ENCODE results near the gene MAPT. TPM values are rescaled to one million over a fixed set of nuclear protein-coding genes. Genes with fewer than 3 reads are reported as not detected.

The MAPT gene
- polyA plus RNA-seq, 1 donor = 8.2 TPM

DNA sequence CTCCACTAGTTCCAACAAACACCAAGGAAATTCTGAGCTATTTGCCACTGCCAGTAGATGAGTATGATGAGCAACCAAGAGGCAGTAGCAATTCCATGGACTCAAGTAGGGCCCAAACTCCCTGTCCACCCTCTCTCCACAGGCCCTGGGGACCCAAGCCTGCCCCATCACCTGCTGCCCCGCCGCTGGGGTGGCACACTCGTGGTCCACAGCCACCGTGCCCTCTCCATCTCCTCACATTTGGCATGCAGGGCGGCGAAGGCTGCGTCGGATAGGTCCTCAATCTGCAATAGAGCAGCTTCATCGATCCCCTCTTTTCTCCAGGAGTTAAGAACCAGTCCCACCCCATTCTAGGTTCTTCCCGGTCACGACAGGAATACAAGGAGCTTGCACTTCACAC is 138.6 kb downstream of the MAPT start:
- no peak for DNase-seq

DNA sequence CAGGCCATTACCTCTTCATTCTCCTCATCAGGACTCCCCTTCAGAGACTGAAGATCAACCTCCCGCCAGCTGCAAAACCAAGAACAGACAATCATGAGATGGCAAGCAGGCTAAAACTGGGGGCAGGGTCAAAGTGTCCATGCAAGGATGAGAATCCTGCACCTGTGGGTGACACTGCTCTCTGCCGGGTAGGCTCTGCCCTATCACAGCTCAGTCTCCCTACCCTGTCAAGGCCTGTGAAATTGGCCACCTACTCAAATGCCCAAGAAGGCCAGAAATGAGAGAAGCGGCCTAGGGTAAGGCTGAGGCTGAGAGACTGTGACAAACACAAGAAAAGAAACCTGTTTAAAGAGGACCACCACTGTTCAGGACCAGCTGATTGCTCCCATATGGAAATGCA is 139.0 kb downstream of the MAPT start:
- no peak for DNase-seq

DNA sequence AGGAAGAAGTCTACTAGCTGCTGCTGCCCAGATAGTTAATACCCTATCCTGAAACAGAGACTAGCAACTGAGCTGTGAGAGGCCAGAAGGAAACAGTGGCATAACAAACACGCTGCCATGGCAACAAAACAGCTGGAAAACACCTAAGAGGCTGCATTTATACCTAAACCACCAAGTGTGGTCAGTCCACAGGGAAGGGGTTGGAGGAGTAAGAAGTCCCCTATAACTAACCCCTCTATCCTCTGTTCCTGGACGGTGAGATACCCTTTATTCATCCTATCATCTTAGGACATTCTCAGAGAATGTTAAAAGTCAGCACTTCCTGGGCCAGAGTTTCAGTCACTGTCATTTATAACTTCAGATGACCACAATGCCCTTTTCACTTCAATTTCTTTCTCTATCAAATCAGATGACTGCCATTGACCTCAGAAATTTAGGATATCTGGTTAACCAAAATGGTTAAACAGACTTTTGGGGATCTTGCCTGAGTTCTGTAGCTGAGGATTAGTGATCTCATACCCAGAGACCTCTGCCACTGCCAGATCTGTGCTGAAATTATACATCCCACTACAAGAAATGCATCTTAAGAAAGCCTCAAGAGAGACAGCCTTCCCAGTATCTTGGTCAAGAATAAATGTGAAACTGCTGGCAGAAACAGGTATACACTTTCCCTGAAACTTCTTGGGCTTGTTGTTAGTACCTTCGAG is 140.9 kb downstream of the MAPT start:
- no peak for DNase-seq

GRCh38 chr17:46036491-46036890 is 142.1 kb downstream of the MAPT start:
- no peak for DNase-seq

GRCh38 chr17:46037722-46038255 is 143.4 kb downstream of the MAPT start:
- no peak for DNase-seq

- DNase-seq = no peak
These were observed 144.1 kb downstream of the MAPT start for GRCh38 chr17:46038414-46038813.

- DNase-seq = no peak
These were observed 144.6 kb downstream of the MAPT start for GRCh38 chr17:46038937-46039336.

DNA sequence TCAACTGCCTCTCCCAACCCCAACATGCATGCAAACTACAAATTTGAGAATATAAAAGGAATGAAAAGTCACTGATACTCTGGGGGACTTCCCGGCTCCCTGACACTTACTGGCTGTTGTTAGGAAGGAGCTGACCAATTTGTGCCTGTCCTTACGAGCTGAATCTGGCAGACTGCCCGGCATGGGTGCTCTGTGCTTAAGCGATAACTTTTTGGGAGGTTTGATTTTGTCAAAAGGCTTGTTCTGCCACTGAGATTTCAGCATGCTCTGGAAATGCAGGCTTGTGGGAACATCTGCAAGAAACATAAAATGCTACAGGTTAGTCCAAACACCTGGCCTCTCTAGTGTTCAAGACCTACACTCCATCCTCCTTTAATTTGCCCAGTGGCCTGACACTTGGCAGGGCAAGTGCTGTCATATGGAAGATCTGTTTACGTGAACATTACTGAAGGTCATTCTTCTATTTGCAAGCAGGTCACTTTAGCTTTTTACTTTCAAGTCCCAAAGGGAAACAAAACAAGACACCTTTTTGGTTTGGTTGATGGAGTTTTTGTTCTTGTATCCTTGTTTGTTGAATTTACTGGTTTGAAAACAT is 145.3 kb downstream of the MAPT start:
- no peak for DNase-seq

GRCh38 chr17:46042246-46042645 is 147.9 kb downstream of the MAPT start:
- DNase-seq = no peak

- no peak for DNase-seq
These were observed 148.6 kb downstream of the MAPT start for GRCh38 chr17:46042925-46043324.

- no peak for DNase-seq
These were observed 149.3 kb downstream of the MAPT start for GRCh38 chr17:46043606-46044005.

DNA sequence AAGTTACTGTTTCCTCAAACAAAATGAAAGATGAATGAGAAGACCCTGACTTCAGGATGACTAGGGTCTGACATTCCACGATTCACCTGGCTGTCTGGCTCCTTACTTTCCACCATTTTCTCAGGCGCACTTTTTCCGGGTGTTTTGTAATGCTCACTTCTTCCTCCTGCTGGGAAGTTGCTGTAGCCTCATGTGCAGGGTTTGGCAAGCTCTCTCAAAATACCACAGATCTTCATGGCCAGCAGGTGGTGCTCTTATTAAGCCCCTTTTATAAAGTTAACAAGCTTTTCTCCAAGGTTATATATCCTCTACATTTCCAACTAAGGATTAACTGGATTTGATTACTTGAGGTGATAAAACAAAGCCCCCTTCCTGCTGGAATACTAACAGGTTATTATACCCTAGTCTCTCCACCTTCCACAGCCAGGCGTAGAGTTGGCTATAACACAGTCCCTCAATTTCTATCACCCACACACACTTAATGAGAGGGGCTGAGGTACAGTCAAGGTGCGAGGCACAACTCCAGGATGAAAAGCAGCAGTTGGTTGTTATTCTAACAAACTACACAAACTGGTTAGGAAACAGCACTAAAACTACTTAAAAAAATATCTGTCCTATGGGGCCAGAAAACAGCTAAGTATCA is 150.1 kb downstream of the MAPT start:
- DNase-seq = peak; percentile 79

GRCh38 chr17:46044989-46045388 is 150.6 kb downstream of the MAPT start:
- no peak for DNase-seq

- no peak for DNase-seq
These were observed 151.3 kb downstream of the MAPT start for GRCh38 chr17:46045639-46046038.

DNA sequence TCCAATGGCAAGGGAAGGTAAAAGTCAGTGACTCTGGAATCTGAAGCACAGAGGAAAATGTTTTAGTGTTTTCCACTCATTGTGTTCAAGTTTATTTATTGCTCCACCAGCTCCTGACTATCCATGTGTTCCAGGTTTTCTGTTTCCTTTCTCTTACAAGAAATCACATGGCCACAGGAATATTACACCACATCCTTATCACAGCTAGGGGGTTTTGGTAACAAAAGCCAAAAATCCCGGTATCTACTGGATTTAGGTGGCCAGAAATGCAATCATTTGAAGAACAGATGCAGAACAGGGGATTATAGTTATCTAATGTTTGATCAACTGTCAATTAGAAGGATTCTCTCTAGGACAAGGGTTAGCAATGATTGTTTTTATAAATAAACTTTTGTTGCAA is 152.6 kb downstream of the MAPT start:
- DNase-seq = no peak

DNA sequence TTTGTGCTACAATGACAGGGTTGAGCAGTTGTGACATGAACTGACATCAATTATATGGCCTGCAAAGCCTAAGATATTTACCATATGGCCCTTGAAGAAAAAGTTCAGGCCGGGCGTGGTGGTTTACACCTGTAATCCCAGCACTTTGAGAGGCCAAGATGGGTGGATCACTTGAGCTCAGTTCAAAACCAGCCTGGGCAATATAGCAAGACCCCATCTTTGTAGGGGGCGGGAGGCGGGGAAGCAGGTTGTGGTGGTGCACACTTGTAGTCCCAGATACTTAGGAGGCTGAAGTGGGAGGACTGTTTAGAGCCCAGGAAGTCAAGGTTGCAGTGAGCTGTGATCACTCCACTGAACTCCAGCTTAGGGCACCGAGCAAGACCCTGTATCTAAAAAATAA is 153.0 kb downstream of the MAPT start:
- no peak for DNase-seq

- no peak for DNase-seq
These were observed 153.5 kb downstream of the MAPT start for GRCh38 chr17:46047856-46048255.

DNA sequence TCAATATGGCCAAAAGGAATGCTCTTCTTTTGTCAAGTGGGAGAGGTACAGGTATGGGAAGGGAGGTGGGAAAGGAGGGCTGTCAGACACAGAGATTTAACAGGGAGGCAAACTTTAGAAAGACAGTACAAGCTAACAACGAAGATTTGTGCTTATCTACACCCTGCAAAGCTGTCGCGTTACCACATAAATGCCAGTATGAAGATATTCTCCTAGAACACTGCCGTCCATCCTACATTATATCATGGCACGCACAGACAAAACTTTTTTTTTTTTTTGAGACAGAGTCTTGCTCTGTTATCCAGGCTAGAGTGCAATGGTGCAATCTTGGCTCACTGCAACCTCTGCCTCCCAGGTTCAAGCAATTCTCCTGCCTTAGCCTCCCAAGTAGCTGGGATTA is 155.3 kb downstream of the MAPT start:
- no peak for DNase-seq

DNA sequence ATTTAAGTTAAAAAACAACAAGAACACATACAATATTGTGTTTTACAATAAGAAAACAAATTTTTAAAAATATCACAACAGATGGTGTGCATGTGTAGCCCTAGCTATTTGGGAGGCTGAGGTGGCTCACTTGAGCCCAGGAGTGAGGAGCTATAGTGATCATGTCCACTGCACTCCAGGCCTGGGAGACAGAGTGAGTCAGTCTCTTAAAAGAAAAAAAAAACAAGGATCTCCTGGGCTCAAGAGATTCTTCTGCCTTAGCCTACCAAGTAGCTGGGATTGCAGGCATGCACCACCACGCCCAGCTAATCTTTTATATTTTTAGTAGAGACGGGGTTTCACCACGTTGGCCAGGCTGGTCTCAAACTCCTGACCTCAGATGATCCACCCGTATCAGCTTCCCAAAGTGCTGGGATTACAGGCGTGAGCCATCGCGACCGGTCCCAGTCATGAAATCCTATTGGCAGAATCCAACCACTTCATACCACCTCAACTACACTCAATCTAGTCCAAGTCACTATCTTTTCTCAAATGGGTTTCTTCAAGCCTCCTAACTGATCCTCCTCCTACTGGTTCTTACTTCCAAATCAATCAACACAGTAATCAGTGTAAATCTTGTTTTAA is 159.7 kb downstream of the MAPT start:
- no peak for DNase-seq

- no peak for DNase-seq
These were observed 162.5 kb downstream of the MAPT start for GRCh38 chr17:46056800-46057304.

GRCh38 chr17:46057366-46057765 is 163.0 kb downstream of the MAPT start:
- no peak for DNase-seq

DNA sequence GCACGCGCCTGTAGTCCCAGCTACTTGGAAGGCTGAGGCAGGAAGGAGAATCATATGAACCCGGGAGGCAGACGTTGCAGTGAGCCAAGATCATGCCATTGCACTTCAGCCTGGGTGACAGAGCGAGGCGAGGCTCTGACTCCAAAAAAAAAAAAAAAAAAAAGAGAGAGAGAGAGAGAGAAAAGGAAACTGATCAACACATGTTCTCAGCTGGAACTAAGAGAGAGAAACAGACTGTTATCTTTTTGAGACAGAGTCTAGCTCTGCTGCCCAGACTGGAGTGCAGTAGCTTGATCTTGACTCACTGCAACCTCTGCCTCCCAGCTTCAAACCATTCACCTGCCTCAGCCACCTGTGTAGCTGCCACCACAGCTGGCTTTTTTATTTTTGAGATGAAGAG is 165.1 kb downstream of the MAPT start:
- no peak for DNase-seq

- DNase-seq = no peak
These were observed 166.1 kb downstream of the MAPT start for GRCh38 chr17:46060461-46060860.
